HG03457 (cell line): ENCODE results near the gene EFL1.

Experiments
- ATAC-seq: cut with Tn5 transposase; IDR thresholded peaks from one replicate; pipeline ENCODE4 v1.9.1; 2021; ENCODE audit warnings: moderate number of reproducible peaks; ENCODE audit not compliant: unreplicated experiment

Gene EFL1

DNA sequence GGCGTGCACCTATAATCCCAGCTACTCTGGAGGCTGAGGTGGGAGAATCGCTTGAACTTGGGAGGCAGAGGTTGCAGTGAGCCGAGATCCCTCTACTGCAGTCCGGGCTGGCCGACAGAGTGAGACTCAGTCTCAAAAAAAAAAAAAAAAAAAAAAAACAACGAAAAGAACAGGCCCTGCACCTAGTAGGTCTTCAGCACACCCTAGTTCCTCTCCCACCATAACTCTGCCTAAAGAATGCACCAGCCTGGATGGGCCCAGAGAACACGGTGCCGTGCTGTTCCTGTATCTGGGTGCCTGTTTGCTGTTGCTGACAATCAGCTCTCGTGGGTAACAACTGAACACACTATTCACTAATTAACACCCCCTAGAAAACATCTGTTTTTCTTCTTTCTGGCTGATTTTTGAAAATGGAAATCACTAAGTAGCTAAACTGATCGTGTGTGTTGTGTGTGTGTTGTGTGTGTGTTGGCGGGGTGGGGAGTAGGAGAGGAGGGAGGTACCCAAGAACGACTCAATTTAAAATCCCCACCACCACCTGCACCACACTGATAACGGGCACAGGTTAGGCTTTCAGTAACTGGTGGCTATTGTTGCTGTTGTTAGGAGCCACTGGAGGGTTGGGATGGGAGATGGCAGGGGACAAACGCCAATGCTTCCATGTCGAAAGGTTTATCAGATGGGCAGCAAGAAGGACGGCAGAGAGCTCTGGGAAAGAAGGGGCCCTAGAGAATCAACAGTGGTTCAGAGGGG, 176.1 kb downstream of the EFL1 start:
- ATAC-seq: no peak

DNA sequence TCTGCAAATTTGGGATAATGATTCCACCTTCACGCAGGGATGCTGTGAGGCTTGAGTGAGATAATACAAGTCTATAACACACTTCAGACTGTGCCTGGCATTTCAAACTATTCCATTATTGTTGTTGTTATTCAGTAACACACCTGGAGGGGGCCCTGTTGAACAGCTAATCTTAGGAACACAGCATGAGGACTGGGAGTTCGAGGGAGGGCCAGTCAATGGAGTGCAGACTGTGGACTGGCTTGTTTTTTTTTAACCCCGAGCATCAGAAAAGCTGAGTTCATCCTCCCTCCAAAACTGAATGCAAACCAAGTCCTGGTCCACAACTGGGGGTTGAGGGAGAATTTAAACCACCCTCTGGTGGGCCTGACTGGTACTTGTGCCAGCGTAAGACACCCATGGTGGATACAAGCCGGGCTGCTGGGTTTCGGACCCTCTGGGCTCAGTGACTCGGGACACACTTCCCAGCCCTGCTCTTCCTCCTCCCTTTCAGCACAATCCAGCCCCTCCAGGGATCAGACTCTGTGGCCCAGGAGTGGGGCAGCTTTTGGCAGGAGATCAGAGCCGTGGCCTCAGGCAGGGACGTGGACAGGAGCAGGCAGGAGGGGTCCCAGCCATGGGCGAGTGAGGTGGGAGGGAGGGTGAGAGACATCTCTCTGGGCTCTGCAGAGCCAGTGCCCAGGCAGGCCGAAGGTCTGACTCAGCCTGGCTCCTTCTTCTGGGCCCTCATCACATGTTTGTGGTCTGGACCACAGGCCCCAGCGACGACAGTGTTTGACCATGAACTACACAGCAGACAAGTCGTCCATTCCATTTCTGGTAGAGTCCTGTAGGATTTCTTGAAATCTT, 180.4 kb downstream of the EFL1 start:
- no peak for ATAC-seq

DNA sequence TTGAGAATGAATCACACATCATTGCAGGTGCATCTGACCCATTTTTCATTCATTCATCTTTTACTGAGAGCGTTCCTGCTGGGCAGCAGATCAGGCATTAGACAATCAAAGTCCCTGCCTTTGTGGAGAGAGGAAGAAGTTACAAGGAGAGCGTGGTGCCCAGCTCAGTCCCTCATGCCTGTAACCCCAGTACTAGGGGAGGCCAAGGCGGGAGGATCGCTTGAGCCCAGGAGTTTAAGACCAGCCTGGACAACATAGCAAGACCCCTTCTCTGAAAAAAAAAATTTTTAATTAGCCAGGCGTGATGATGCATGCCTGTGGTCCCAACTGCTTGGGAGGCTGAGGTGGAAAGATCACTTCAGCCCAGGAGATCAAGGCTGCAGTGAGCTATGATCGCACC, 181.8 kb downstream of the EFL1 start:
- ATAC-seq: no peak
